Keratinocyte (primary cell): ENCODE measurements around the gene CBLN3. TPM values are rescaled to one million over a fixed set of nuclear protein-coding genes. Genes with fewer than 3 reads are reported as not detected.

Source experiments
- DNase-seq: peaks from one replicate; pipeline ENCODE4 v3.0.0-alpha.2; 2011; ENCODE audit warnings: low read depth, missing footprints, low spot score
- FAIRE-seq: peaks from 2 replicates; lab custom pipeline; 2011; peaks lifted over from hg19 to GRCh38; lab: Jason Lieb, UNC
- H2AFZ ChIP-seq: 2 replicates; pipeline ENCODE4 v1.6.0; 2012; ENCODE audit warnings: low read length, control low read depth, inconsistent platforms; ENCODE audit not compliant: control insufficient read depth
- H3K27ac ChIP-seq: 2 replicates; pipeline ENCODE4 v1.5.1; 2011; ENCODE audit warnings: low read length; ENCODE audit not compliant: control insufficient read depth, insufficient read depth
- H3K27me3 ChIP-seq: 3 replicates; pipeline ENCODE4 v1.6.0; 2011; ENCODE audit warnings: low read length; ENCODE audit not compliant: control insufficient read depth, insufficient read depth; ENCODE audit errors: extremely low read depth
- H3K36me3 ChIP-seq, 2 experiments: 2 replicates in 1 of 2; 3 replicates in 1 of 2; pipeline ENCODE4 v1.5.1; 2011; ENCODE audit warnings: low read length in 2 of 2, mild to moderate bottlenecking in 1 of 2; ENCODE audit not compliant: control insufficient read depth in 2 of 2, insufficient read depth in 2 of 2; ENCODE audit errors: extremely low read depth in 1 of 2
- H3K4me1 ChIP-seq: 3 replicates; pipeline ENCODE4 v1.5.1; 2011; ENCODE audit warnings: low read length; ENCODE audit not compliant: control insufficient read depth, insufficient read depth; ENCODE audit errors: extremely low read depth
- H3K4me2 ChIP-seq: 3 replicates; pipeline ENCODE4 v1.6.0; 2011; ENCODE audit warnings: low read depth, low read length; ENCODE audit not compliant: control insufficient read depth, insufficient read depth; ENCODE audit errors: extremely low read depth
- H3K4me3 ChIP-seq, 3 experiments: fragments of 200-600 bp in 1 of 3; sonication (generic) in 1 of 3; 2 replicates in 2 of 3; 3 replicates in 1 of 3; pipeline ENCODE4 v1.5.1; 2011 to 2016; ENCODE audit warnings: low read length in 3 of 3, mild to moderate bottlenecking in 3 of 3, control low read depth in 2 of 3, inconsistent platforms in 1 of 3, low read depth in 1 of 3, mixed read lengths in 1 of 3, mixed run types in 1 of 3, moderate library complexity in 1 of 3; ENCODE audit not compliant: control insufficient read depth in 2 of 3, insufficient read depth in 2 of 3; ENCODE audit errors: extremely low read depth in 1 of 3
- H3K79me2 ChIP-seq: 2 replicates; pipeline ENCODE4 v1.6.0; 2012; ENCODE audit warnings: low read length; ENCODE audit not compliant: control insufficient read depth, insufficient read depth
- H3K9ac ChIP-seq: 3 replicates; pipeline ENCODE4 v1.6.0; 2011; ENCODE audit warnings: low read length; ENCODE audit not compliant: control insufficient read depth, insufficient read depth; ENCODE audit errors: extremely low read depth
- H3K9me1 ChIP-seq: 3 replicates; pipeline ENCODE4 v1.6.0; 2011; ENCODE audit warnings: low read length; ENCODE audit not compliant: control insufficient read depth, insufficient read depth; ENCODE audit errors: extremely low read depth
- H3K9me3 ChIP-seq: 2 replicates; pipeline ENCODE4 v1.5.1; 2012; ENCODE audit warnings: low read depth, low read length; ENCODE audit not compliant: control insufficient read depth
- H4K20me1 ChIP-seq: 3 replicates; pipeline ENCODE4 v1.6.0; 2011; ENCODE audit warnings: low read length; ENCODE audit not compliant: control insufficient read depth, insufficient read depth; ENCODE audit errors: extremely low read depth
- EZH2 ChIP-seq: IDR thresholded peaks from one replicate; pipeline ENCODE4 v1.6.1; 2012; ENCODE audit warnings: inconsistent platforms, mild to moderate bottlenecking, low read length, moderate library complexity
- dilution Hi-C: fragments of 300-500 bp; cut with MboI; formaldehyde crosslinking; loops from one replicate; pipeline ENCODE4 v1.7.0; 2020; ENCODE audit warnings: low sequenced_read_pairs; ENCODE audit not compliant: extremely low pct_ligation_motif_present
- polyA plus RNA-seq, 5 experiments: library from polyadenylated mRNA; depleted of rRNA in 3 of 5; stranded (reverse) in 3 of 5; stranded (forward) in 1 of 5; unstranded in 1 of 5; fragments of >200 nt; gene quantifications; 1 replicate in 1 of 5; 2 replicates in 3 of 5; 3 replicates in 1 of 5; pipeline versions ENCODE4 v1.2.1 to v1.2.3, GENCODE V29; 2011 to 2012; ENCODE audit warnings: missing spikeins in 2 of 5, low read depth in 1 of 5, low replicate concordance in 1 of 5
- TF ChIP-seq, protein P1 (sequence below), 3 experiments: IDR thresholded peaks in 1 of 3; conservative IDR thresholded peaks in 1 of 3; optimal IDR thresholded peaks in 1 of 3; 2 replicates in 2 of 3; 3 replicates in 1 of 3; pipeline versions ENCODE3 to v1.5.1; 2011; ENCODE audit warnings: low read length in 3 of 3, mild to moderate bottlenecking in 3 of 3, moderate library complexity in 2 of 3, control low read depth in 1 of 3, inconsistent platforms in 1 of 3; ENCODE audit not compliant: insufficient read depth in 2 of 3; ENCODE audit errors: extremely low read depth in 1 of 3

The CBLN3 gene
- polyA plus RNA-seq, 1 donor (not counting 4 experiments of a cell fraction or from before 2014, with no cell fraction given): 1.6 TPM

DNA sequence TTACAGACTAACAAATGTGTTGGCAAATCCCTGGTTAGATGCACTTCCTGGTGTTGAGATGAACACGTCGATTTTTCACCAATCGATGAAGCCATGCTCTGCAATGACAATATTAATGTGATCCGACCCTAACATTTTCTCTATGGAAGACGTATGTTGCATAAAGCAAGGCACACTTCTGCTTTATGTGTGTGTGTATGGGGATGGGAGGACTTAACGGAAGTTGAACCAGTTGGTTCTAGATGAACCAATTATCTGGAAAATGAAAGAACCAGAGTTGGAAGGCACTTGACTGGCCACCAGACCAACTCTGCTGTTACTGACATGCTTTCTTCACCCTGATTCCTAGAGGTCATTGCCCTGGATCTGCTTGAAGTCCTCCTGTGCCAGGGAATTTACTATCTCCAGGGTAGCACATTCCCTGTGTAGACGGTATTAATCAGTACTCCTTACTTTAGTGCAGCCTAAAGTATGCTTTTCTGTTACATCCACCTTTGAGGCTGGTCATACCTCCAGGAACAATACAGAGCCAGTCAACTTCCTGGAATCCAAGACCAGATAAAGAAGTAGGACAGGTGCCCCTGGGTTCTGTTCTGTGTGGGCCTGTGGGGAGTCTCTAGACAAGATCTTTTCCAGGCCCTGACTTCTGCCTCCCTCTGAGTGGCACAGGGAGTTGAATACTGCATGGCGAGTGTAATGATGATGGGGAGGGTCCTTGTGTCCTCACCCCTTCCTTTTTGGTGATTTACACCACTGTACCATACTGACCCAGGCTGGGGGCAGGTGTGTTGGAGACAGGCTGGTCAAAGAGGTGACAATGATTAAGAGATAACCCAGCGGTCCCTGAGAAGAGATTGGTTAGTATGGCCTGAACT is 9.0 kb upstream of the CBLN3 start:
- Histone ChIP-seq H4K20me1 (no peaks in the 10 kb centered on the region), H3K36me3 (peaks cover 42 to 65% of the 10 kb centered on the region in 2 experiments), H3K4me3 (no peak overlapping the region), H2AFZ (no peak overlapping the region), H3K27me3 (no peaks in the 10 kb centered on the region), H3K9me1 (no peaks in the 10 kb centered on the region), H3K9ac (no peak overlapping the region), H3K4me1 (peaks cover 9% of the 10 kb centered on the region), H3K27ac (no peak overlapping the region), H3K79me2 (peaks cover 19% of the 10 kb centered on the region), H3K9me3 (no peaks in the 10 kb centered on the region), H3K4me2 (no peak overlapping the region)
- FAIRE-seq: no peak
- DNase-seq: no peak
- dilution Hi-C loops: no loop called here
- TF ChIP-seq, protein P1, sequence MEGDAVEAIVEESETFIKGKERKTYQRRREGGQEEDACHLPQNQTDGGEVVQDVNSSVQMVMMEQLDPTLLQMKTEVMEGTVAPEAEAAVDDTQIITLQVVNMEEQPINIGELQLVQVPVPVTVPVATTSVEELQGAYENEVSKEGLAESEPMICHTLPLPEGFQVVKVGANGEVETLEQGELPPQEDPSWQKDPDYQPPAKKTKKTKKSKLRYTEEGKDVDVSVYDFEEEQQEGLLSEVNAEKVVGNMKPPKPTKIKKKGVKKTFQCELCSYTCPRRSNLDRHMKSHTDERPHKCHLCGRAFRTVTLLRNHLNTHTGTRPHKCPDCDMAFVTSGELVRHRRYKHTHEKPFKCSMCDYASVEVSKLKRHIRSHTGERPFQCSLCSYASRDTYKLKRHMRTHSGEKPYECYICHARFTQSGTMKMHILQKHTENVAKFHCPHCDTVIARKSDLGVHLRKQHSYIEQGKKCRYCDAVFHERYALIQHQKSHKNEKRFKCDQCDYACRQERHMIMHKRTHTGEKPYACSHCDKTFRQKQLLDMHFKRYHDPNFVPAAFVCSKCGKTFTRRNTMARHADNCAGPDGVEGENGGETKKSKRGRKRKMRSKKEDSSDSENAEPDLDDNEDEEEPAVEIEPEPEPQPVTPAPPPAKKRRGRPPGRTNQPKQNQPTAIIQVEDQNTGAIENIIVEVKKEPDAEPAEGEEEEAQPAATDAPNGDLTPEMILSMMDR (optimal IDR thresholded peaks at IDR 0.05 in 1 of 3, IDR thresholded peaks at IDR 0.05 in 1 of 3, conservative IDR thresholded peaks at IDR 0.05 in 1 of 3; ENCODE audit: extremely low read depth in 1 of 3, insufficient read depth in 2 of 3, low read length in 3 of 3): no peak
- no peak for TF ChIP-seq EZH2

DNA sequence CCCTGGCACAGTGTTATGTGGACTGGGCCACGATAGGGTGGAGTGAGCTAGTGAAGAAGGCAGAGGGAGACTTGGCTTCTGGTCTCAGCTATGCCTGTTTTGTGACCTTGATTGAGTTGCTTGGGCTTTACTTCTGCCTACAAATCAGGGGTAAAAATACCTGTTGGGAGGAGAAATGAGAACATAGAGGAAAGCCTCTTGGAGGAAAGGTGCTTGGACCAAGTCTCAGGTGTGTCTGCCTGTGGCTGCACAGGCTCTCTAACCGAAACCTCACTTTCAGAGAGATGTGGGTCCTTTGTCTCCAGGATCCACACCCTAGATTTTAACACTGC is 8.2 kb upstream of the CBLN3 start:
- Histone ChIP-seq H3K9ac (no peak overlapping the region), H3K9me3 (no peaks in the 10 kb centered on the region), H3K27me3 (no peaks in the 10 kb centered on the region), H3K79me2 (peaks cover 19% of the 10 kb centered on the region), H3K27ac (no peak overlapping the region), H3K4me1 (peaks cover 10% of the 10 kb centered on the region), H3K36me3 (peaks cover 46 to 69% of the 10 kb centered on the region in 2 experiments), H2AFZ (no peak overlapping the region), H3K9me1 (no peaks in the 10 kb centered on the region), H3K4me3 (no peak overlapping the region), H4K20me1 (no peaks in the 10 kb centered on the region), H3K4me2 (no peak overlapping the region)
- DNase-seq: no peak
- dilution Hi-C loops: no loop called here
- FAIRE-seq: no peak
- TF ChIP-seq, protein P1 (optimal IDR thresholded peaks at IDR 0.05 in 1 of 3, IDR thresholded peaks at IDR 0.05 in 1 of 3, conservative IDR thresholded peaks at IDR 0.05 in 1 of 3; ENCODE audit: extremely low read depth in 1 of 3, insufficient read depth in 2 of 3, low read length in 3 of 3): no peak
- TF ChIP-seq EZH2: no peak
